ENCODE data around the gene SMAD2. TPM values are rescaled to one million over a fixed set of nuclear protein-coding genes. Genes with fewer than 3 reads are reported as not detected.
A peak's percentile ranks its signal among the peaks of the same experiment; 100 is the strongest.

Gene SMAD2
- total RNA-seq, 1 donor from 2014 or later, result 144 TPM

DNA sequence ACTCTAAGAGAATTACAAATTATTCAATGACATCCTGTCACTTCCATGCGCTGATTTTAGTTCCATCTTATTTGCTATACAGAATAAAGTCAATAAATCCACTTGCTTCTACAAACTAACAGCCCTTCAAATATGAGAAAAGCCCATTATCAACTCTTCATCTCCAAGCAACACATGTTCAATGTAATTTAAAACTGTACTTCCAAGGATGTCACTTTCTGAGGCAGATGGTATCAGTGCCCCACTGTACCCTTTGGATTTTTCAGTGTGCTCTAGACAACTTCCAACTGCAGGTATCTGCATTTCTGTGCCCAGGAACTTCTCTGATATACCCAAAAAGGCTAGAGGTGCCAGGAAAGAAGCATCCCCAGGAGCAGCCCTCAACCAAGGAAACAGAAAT is 87.6 kb downstream of the SMAD2 start:
- no peaks in the 10 kb centered on the region for H3K27me3 Mint-ChIP-seq (ENCODE audit: low read depth, unreplicated experiment)
- Histone ChIP-seq H3K4me1 (ENCODE audit: insufficient read depth, low read length) (no peaks in the 10 kb centered on the region), H3K9ac (ENCODE audit: low read length) (no peak overlapping the region), H3K4me3 (ENCODE audit: insufficient read depth, low read depth, low read length) (no peak overlapping the region), H4K20me1 (ENCODE audit: insufficient read depth, low read length) (peaks cover 8% of the 10 kb centered on the region), H3K27me3 (ENCODE audit: insufficient read depth, low read length) (no peaks in the 10 kb centered on the region), H2AFZ (ENCODE audit: low read depth, low read length) (no peak overlapping the region), H3K4me2 (ENCODE audit: low read length) (no peak overlapping the region), H3K9me3 (ENCODE audit: insufficient read depth, low read depth, low read length) (no peaks in the 10 kb centered on the region), H3K27ac (ENCODE audit: low read depth, low read length) (no peak overlapping the region), H3K79me2 (ENCODE audit: insufficient read depth, low read length) (no peaks in the 10 kb centered on the region), H3K36me3 (ENCODE audit: insufficient read depth, low read length) (peaks cover 29% of the 10 kb centered on the region)
- H3K36me3 Mint-ChIP-seq (ENCODE audit: low read depth, unreplicated experiment), result peaks cover 14% of the 10 kb centered on the region
- H3K4me3 Mint-ChIP-seq (ENCODE audit: unreplicated experiment), result no peak overlapping the region
- no peaks in the 10 kb centered on the region for H3K4me1 Mint-ChIP-seq (ENCODE audit: low read depth, unreplicated experiment)
- FAIRE-seq, result no peak
- TF ChIP-seq, protein P1, sequence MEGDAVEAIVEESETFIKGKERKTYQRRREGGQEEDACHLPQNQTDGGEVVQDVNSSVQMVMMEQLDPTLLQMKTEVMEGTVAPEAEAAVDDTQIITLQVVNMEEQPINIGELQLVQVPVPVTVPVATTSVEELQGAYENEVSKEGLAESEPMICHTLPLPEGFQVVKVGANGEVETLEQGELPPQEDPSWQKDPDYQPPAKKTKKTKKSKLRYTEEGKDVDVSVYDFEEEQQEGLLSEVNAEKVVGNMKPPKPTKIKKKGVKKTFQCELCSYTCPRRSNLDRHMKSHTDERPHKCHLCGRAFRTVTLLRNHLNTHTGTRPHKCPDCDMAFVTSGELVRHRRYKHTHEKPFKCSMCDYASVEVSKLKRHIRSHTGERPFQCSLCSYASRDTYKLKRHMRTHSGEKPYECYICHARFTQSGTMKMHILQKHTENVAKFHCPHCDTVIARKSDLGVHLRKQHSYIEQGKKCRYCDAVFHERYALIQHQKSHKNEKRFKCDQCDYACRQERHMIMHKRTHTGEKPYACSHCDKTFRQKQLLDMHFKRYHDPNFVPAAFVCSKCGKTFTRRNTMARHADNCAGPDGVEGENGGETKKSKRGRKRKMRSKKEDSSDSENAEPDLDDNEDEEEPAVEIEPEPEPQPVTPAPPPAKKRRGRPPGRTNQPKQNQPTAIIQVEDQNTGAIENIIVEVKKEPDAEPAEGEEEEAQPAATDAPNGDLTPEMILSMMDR (IDR thresholded peaks at IDR 0.05; ENCODE audit: insufficient read depth, low read depth, low read length), result no peak
- no peak for TF ChIP-seq EZH2 (IDR thresholded peaks at IDR 0.05; ENCODE audit: insufficient read depth, low read length)
- H3K27ac Mint-ChIP-seq (ENCODE audit: unreplicated experiment), result no peak overlapping the region
- H3K9me3 Mint-ChIP-seq (ENCODE audit: unreplicated experiment), result no peaks in the 10 kb centered on the region
- no peak for DNase-seq (ENCODE audit: low read depth)

DNA sequence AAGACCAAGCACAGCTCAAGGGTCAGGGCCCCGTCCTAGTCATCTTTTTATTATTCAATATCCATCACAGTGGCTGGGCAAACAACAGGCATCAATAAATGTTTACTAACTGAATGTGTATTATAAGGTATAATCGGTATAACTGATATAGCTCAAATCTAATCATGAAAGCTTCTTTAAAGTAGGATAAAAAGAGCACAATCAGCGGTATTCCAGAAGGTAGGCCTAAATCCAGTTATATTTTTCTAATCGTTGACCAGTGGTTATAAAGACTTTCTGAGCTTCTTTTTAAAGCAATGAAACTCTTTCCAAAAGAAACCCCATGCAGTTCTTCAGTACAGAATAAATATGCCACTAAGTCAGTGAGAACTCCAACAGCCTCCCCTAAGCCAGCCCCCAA is 92.1 kb downstream of the SMAD2 start:
- no peak for DNase-seq (ENCODE audit: low read depth)
- H3K36me3 ChIP-seq (ENCODE audit: insufficient read depth, low read length), result peaks cover 17% of the 10 kb centered on the region

DNA sequence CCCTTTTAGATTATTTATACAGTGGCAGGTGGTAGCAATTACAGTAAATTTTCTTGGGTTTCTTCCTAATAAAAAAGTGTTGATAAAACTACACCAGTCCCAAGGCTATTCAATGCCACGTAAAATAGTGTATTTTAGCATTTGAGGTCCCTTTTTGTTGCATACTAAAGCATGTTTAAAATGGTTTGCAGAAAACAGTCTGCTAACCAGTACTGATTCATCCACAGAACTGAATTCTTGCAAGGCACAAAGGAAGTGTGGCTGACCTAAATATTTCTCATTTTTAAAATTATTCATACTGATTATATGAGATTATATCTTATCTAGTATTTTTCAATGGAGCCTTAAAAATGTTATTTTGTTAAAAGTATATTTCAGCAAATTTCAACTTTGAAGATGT is 98.1 kb downstream of the SMAD2 start:
- H3K9me3 Mint-ChIP-seq (ENCODE audit: unreplicated experiment), result no peaks in the 10 kb centered on the region
- no peaks in the 10 kb centered on the region for H3K79me2 ChIP-seq (ENCODE audit: insufficient read depth, low read length)
- H3K27ac ChIP-seq (ENCODE audit: low read depth, low read length), result no peak overlapping the region
- H3K4me2 ChIP-seq (ENCODE audit: low read length), result no peak overlapping the region
- no peaks in the 10 kb centered on the region for H3K36me3 ChIP-seq (ENCODE audit: insufficient read depth, low read length)
- no peak overlapping the region for H3K4me3 ChIP-seq (ENCODE audit: insufficient read depth, low read depth, low read length)
- H3K27me3 Mint-ChIP-seq (ENCODE audit: low read depth, unreplicated experiment), result no peaks in the 10 kb centered on the region
- H4K20me1 ChIP-seq (ENCODE audit: insufficient read depth, low read length), result no peaks in the 10 kb centered on the region
- no peak overlapping the region for H3K9ac ChIP-seq (ENCODE audit: low read length)
- H3K4me1 Mint-ChIP-seq (ENCODE audit: low read depth, unreplicated experiment), result peaks cover 12% of the 10 kb centered on the region
- peak; percentile 22 for DNase-seq (ENCODE audit: low read depth)
- H3K4me1 ChIP-seq (ENCODE audit: insufficient read depth, low read length), result no peaks in the 10 kb centered on the region
- no peak for TF ChIP-seq EZH2 (IDR thresholded peaks at IDR 0.05; ENCODE audit: insufficient read depth, low read length)
- TF ChIP-seq, protein P1 (IDR thresholded peaks at IDR 0.05; ENCODE audit: insufficient read depth, low read depth, low read length), result no peak
- FAIRE-seq, result no peak
- H3K27me3 ChIP-seq (ENCODE audit: insufficient read depth, low read length), result no peaks in the 10 kb centered on the region
- no peaks in the 10 kb centered on the region for H3K9me3 ChIP-seq (ENCODE audit: insufficient read depth, low read depth, low read length)
- no peak overlapping the region for H2AFZ ChIP-seq (ENCODE audit: low read depth, low read length)
- H3K36me3 Mint-ChIP-seq (ENCODE audit: low read depth, unreplicated experiment), result peaks cover 11% of the 10 kb centered on the region
- no peak overlapping the region for H3K4me3 Mint-ChIP-seq (ENCODE audit: unreplicated experiment)
- H3K27ac Mint-ChIP-seq (ENCODE audit: unreplicated experiment), result no peak overlapping the region

More for the DNA sequence above, 92.1 kb downstream of the SMAD2 start:
- Histone ChIP-seq H3K9me3 (ENCODE audit: insufficient read depth, low read depth, low read length) (no peaks in the 10 kb centered on the region), H3K4me3 (ENCODE audit: insufficient read depth, low read depth, low read length) (no peak overlapping the region), H4K20me1 (ENCODE audit: insufficient read depth, low read length) (peaks cover 8% of the 10 kb centered on the region), H2AFZ (ENCODE audit: low read depth, low read length) (no peak overlapping the region), H3K4me1 (ENCODE audit: insufficient read depth, low read length) (no peaks in the 10 kb centered on the region), H3K27me3 (ENCODE audit: insufficient read depth, low read length) (no peaks in the 10 kb centered on the region), H3K27ac (ENCODE audit: low read depth, low read length) (no peak overlapping the region), H3K79me2 (ENCODE audit: insufficient read depth, low read length) (no peaks in the 10 kb centered on the region), H3K9ac (ENCODE audit: low read length) (no peak overlapping the region), H3K4me2 (ENCODE audit: low read length) (no peak overlapping the region)
- H3K9me3 Mint-ChIP-seq (ENCODE audit: unreplicated experiment), result no peaks in the 10 kb centered on the region
- H3K4me3 Mint-ChIP-seq (ENCODE audit: unreplicated experiment), result no peak overlapping the region
- TF ChIP-seq, protein P1 (IDR thresholded peaks at IDR 0.05; ENCODE audit: insufficient read depth, low read depth, low read length), result no peak
- no peak for TF ChIP-seq EZH2 (IDR thresholded peaks at IDR 0.05; ENCODE audit: insufficient read depth, low read length)
- no peaks in the 10 kb centered on the region for H3K27me3 Mint-ChIP-seq (ENCODE audit: low read depth, unreplicated experiment)
- no peaks in the 10 kb centered on the region for H3K4me1 Mint-ChIP-seq (ENCODE audit: low read depth, unreplicated experiment)
- H3K27ac Mint-ChIP-seq (ENCODE audit: unreplicated experiment), result no peak overlapping the region
- no peak for FAIRE-seq
- H3K36me3 Mint-ChIP-seq (ENCODE audit: low read depth, unreplicated experiment), result peaks cover 11% of the 10 kb centered on the region

All from astrocyte (in vitro differentiated cells and primary cell).